ENCODE results near the gene ETV1.

The ETV1 gene

GRCh38 chr7:13852281-13852968 is 137.0 kb downstream of the ETV1 start:
- TF ChIP-seq, protein P1, sequence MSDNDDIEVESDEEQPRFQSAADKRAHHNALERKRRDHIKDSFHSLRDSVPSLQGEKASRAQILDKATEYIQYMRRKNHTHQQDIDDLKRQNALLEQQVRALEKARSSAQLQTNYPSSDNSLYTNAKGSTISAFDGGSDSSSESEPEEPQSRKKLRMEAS (IDR thresholded peaks at IDR 0.05; ENCODE audit: low read depth, low read length) = no peak
- TF ChIP-seq MYC (IDR thresholded peaks at IDR 0.05; ENCODE audit: low read depth, low read length) = no peak
- no peak for TF ChIP-seq CTCF (IDR thresholded peaks at IDR 0.05; ENCODE audit: low read depth, low read length)
- no peak for TF ChIP-seq POLR2A (IDR thresholded peaks at IDR 0.05; ENCODE audit: extremely low read depth, insufficient read length)
- H3K4me3 ChIP-seq (ENCODE audit: low read depth, low read length) = no peak overlapping the region
- no peak for DNase-seq (ENCODE audit: low read depth)

DNA sequence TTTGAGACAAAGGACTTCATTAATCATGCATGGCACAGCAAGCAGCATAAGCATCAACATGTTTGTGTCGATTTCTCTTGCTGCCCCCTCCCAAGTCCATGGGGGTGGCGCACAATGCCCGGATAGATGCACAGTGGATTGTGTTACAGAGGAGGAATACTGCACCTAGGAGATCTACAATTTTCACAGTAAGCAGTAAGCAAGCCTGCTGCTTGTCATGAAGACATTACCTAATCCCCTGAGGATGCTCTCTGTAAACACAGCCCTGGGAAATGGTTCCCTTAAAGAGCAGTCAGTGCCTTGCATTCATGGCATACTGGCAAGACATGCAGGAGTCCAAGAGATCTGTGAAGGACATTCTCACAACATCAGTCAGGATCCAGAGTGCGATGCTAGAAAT is 137.7 kb downstream of the ETV1 start:
- TF ChIP-seq CTCF (IDR thresholded peaks at IDR 0.05; ENCODE audit: low read depth, low read length) (no peak), MYC (IDR thresholded peaks at IDR 0.05; ENCODE audit: low read depth, low read length) (no peak), POLR2A (IDR thresholded peaks at IDR 0.05; ENCODE audit: extremely low read depth, insufficient read length) (no peak)
- TF ChIP-seq, protein P1 (IDR thresholded peaks at IDR 0.05; ENCODE audit: low read depth, low read length) = no peak
- DNase-seq (ENCODE audit: low read depth) = no peak
- no peak overlapping the region for H3K4me3 ChIP-seq (ENCODE audit: low read depth, low read length)

GRCh38 chr7:13850185-13850752 is 139.2 kb downstream of the ETV1 start:
- no peak overlapping the region for H3K4me3 ChIP-seq (ENCODE audit: low read depth, low read length)
- TF ChIP-seq CTCF (IDR thresholded peaks at IDR 0.05; ENCODE audit: low read depth, low read length) (no peak), MYC (IDR thresholded peaks at IDR 0.05; ENCODE audit: low read depth, low read length) (peak; percentile 64), POLR2A (IDR thresholded peaks at IDR 0.05; ENCODE audit: extremely low read depth, insufficient read length) (no peak)
- TF ChIP-seq, protein P1 (IDR thresholded peaks at IDR 0.05; ENCODE audit: low read depth, low read length) = peak; percentile 78
- DNase-seq (ENCODE audit: low read depth) = peak; percentile 96

GRCh38 chr7:13849163-13849892 is 140.1 kb downstream of the ETV1 start:
- H3K4me3 ChIP-seq (ENCODE audit: low read depth, low read length) = no peak overlapping the region
- DNase-seq (ENCODE audit: low read depth) = no peak
- TF ChIP-seq POLR2A (IDR thresholded peaks at IDR 0.05; ENCODE audit: extremely low read depth, insufficient read length) = no peak
- no peak for TF ChIP-seq MYC (IDR thresholded peaks at IDR 0.05; ENCODE audit: low read depth, low read length)
- TF ChIP-seq, protein P1 (IDR thresholded peaks at IDR 0.05; ENCODE audit: low read depth, low read length) = no peak
- no peak for TF ChIP-seq CTCF (IDR thresholded peaks at IDR 0.05; ENCODE audit: low read depth, low read length)

DNA sequence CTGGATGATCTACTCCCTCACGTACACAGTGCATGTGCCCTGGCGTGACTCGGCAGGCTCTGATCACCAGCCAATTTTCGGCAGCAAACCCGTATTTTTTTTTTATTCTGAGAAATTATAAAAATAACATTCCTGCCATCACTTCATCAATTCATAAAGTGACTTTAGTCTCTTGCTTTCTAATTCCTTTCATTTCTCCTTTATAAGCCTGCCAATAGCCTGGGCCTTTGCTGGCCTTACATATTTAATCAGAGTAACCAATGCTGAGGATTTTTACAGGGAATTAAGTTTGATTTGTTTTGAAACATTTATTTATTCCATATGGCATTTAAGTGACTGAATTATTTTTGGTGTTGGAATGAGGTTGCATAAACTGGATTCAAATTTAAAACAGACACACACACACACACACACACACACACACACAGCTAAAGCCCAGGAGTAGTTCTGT is 140.8 kb downstream of the ETV1 start:
- DNase-seq (ENCODE audit: low read depth) = no peak
- TF ChIP-seq MYC (IDR thresholded peaks at IDR 0.05; ENCODE audit: low read depth, low read length) (no peak), CTCF (IDR thresholded peaks at IDR 0.05; ENCODE audit: low read depth, low read length) (no peak), POLR2A (IDR thresholded peaks at IDR 0.05; ENCODE audit: extremely low read depth, insufficient read length) (no peak)
- TF ChIP-seq, protein P1 (IDR thresholded peaks at IDR 0.05; ENCODE audit: low read depth, low read length) = no peak
- H3K4me3 ChIP-seq (ENCODE audit: low read depth, low read length) = no peak overlapping the region

Measured in NB4 (cell line).